K562 (cell line): ENCODE data around the gene CCDC47. TPM values are rescaled to one million over a fixed set of nuclear protein-coding genes. Genes with fewer than 3 reads are reported as not detected.

Experiments
- ATF4 ChIP-seq: fragments of 450-650 bp; formaldehyde crosslinking; IDR thresholded peaks from 2 replicates; pipeline ENCODE4 v1.4.0; 2022; ENCODE audit warnings: mild to moderate bottlenecking, moderate library complexity
- BDP1 ChIP-seq: IDR thresholded peaks from 3 replicates; pipeline ENCODE4 v1.6.1; 2011; ENCODE audit not compliant: insufficient read length, insufficient read depth
- CCNT2 ChIP-seq: IDR thresholded peaks from 2 replicates; pipeline ENCODE4 v1.6.1; 2011; ENCODE audit warnings: borderline replicate concordance, low read depth, mild to moderate bottlenecking, moderate library complexity, mixed read lengths, low read length; ENCODE audit not compliant: insufficient read length; ENCODE audit errors: extremely low read depth
- CHD1 ChIP-seq: fragments of 200-600 bp; sonication (generic); IDR thresholded peaks from one replicate; pipeline ENCODE4 v1.6.1; 2012; ENCODE audit warnings: mild to moderate bottlenecking, moderate library complexity, low read length, inconsistent platforms
- CTCF ChIP-seq, 3 experiments: IDR thresholded peaks in 2 of 3; conservative IDR thresholded peaks in 1 of 3; 2 replicates each; pipeline ENCODE4 v1.5.1; 2011 to 2012; ENCODE audit warnings: low read length in 3 of 3, mild to moderate bottlenecking in 3 of 3, control low read depth in 2 of 3, improper control_type of control experiment in 1 of 3, inconsistent platforms in 1 of 3, low read depth in 1 of 3, mixed read lengths in 1 of 3, moderate library complexity in 1 of 3; ENCODE audit not compliant: insufficient read depth in 2 of 3
- EGR1 ChIP-seq: fragments of 450-650 bp; conservative IDR thresholded peaks from 2 replicates; pipeline ENCODE4 v1.6.1; 2017; ENCODE audit warnings: mild to moderate bottlenecking
- ELF1 ChIP-seq: fragments of 200-800 bp; sonication (Bioruptor generic); IDR thresholded peaks from 2 replicates; pipeline ENCODE4 v1.6.1; 2016; ENCODE audit warnings: missing genetic modification characterization, missing compliant biosample characterization
- HDAC6 ChIP-seq: IDR thresholded peaks from 2 replicates; pipeline ENCODE4 v1.6.1; 2012; ENCODE audit warnings: low read depth, mild to moderate bottlenecking, control low read depth, inconsistent platforms, low read length, moderate library complexity
- IRF1 ChIP-seq: sonication (generic); formaldehyde crosslinking; IDR thresholded peaks from 2 replicates; pipeline ENCODE4 v1.8.0; 2022; ENCODE audit warnings: missing genetic modification reagents, mild to moderate bottlenecking, borderline replicate concordance
- NR1H2 ChIP-seq: sonication (generic); formaldehyde crosslinking; IDR thresholded peaks from 2 replicates; pipeline ENCODE4 v1.4.0; 2020; ENCODE audit warnings: mild to moderate bottlenecking, missing genetic modification reagents
- PCBP1 ChIP-seq: fragments of 200-400 bp; formaldehyde crosslinking; IDR thresholded peaks from 2 replicates; pipeline ENCODE4 v1.6.1; 2018; ENCODE audit warnings: mild to moderate bottlenecking, low read depth, low read length; ENCODE audit not compliant: poor library complexity, severe bottlenecking
- PHF21A ChIP-seq: fragments of 450-650 bp; IDR thresholded peaks from 2 replicates; pipeline ENCODE4 v1.6.1; 2017; ENCODE audit warnings: low read depth, borderline replicate concordance
- POU5F1 ChIP-seq: fragments of 150-350 bp; IDR thresholded peaks from 2 replicates; pipeline ENCODE4 v1.6.1; 2014; ENCODE audit warnings: borderline replicate concordance, low read length, low read depth, mild to moderate bottlenecking; ENCODE audit not compliant: partially characterized antibody
- THRA ChIP-seq: fragments of 450-650 bp; IDR thresholded peaks from 2 replicates; pipeline ENCODE4 v1.6.1; 2017; ENCODE audit warnings: mild to moderate bottlenecking, moderate library complexity
- UBTF ChIP-seq, 2 experiments: IDR thresholded peaks; 2 replicates each; pipeline ENCODE4 v1.6.1; 2012; ENCODE audit warnings: improper control_type of control experiment in 2 of 2, low read depth in 2 of 2, low read length in 2 of 2, borderline replicate concordance in 1 of 2
- ZKSCAN3 ChIP-seq: fragments of 250-450 bp; sonication (Bioruptor Pico); IDR thresholded peaks from 2 replicates; pipeline ENCODE4 v1.4.0; 2020
- ZNF217 ChIP-seq: sonication (generic); formaldehyde crosslinking; IDR thresholded peaks from 2 replicates; pipeline ENCODE4 v1.8.0; 2022; ENCODE audit warnings: mild to moderate bottlenecking, missing genetic modification reagents
- ZNF551 ChIP-seq: fragments of 250-450 bp; sonication (Bioruptor Pico); IDR thresholded peaks from 2 replicates; pipeline ENCODE4 v1.5.0; 2021; ENCODE audit warnings: mild to moderate bottlenecking, moderate library complexity
- ZNF583 ChIP-seq: fragments of 250-450 bp; sonication (Bioruptor Pico); IDR thresholded peaks from 2 replicates; pipeline ENCODE4 v1.4.0; 2020
- ZSCAN29 ChIP-seq: fragments of 450-650 bp; IDR thresholded peaks from 2 replicates; pipeline ENCODE4 v1.6.1; 2017
- polyA plus RNA-seq, 8 experiments: library from polyadenylated mRNA; depleted of rRNA in 4 of 8; stranded (reverse) in 5 of 8; unstranded in 3 of 8; fragments of >200 nt; fragmentation: Nextera tagmentation in 2 of 8; fragmentation: Illumina TruSeq in 1 of 8; extraction: Ambion mirVana in 2 of 8; extraction: Trizol in 1 of 8; gene quantifications; 2 replicates each; pipeline versions ENCODE4 v1.2.1 to v1.2.3, GENCODE V29; 2011 to 2014; ENCODE audit warnings: inconsistent platforms in 1 of 8, missing spikeins in 1 of 8
- total RNA-seq, 7 experiments: library from RNA; depleted of rRNA in 6 of 7; stranded (reverse); fragments of >200 nt in 6 of 7; fragmentation: Illumina TruSeq in 2 of 7; extraction: Trizol in 2 of 7; gene quantifications; 2 replicates each; pipeline versions ENCODE4 v1.2.1 to v1.2.3, GENCODE V29; 2011 to 2021; ENCODE audit warnings: low replicate concordance in 1 of 7
- TF ChIP-seq, protein P1 (sequence below): fragments of 450-650 bp; IDR thresholded peaks from 2 replicates; pipeline ENCODE4 v1.6.1; 2016; ENCODE audit warnings: low read depth, mild to moderate bottlenecking, moderate library complexity

Gene CCDC47
- total and polyA plus RNA-seq, 9 of the 15 experiments (the other 6 are each of a cell fraction or from before 2014, with no cell fraction given): 15.5 to 162 (median 122) TPM

GRCh38 chr17:63772801-63773271, 561 bp downstream of the CCDC47 start (continued):
- TF ChIP-seq THRA (no peak), UBTF (IDR thresholded peaks at IDR 0.05; ENCODE audit: borderline replicate concordance in 1 of 2, low read depth in 2 of 2, low read length in 2 of 2) (no peak), ZNF551 (CRISPR knock-in tag) (no peak), IRF1 (CRISPR knock-in tag) (no peak), CHD1 (peak; percentile 12), ZKSCAN3 (CRISPR knock-in tag) (no peak), EGR1 (no peak), PCBP1 (no peak), CTCF (IDR thresholded peaks at IDR 0.05 in 2 of 3, conservative IDR thresholded peaks at IDR 0.05 in 1 of 3; ENCODE audit: insufficient read depth in 2 of 3, low read depth in 1 of 3, low read length in 3 of 3) (no peak), ZSCAN29 (no peak), ZNF583 (CRISPR knock-in tag) (no peak), ZNF217 (CRISPR knock-in tag) (no peak), ELF1 (no peak), BDP1 (no peak), NR1H2 (CRISPR knock-in tag) (no peak), PHF21A (no peak), POU5F1 (no peak), ATF4 (CRISPR knock-in tag) (no peak), CCNT2 (no peak), HDAC6 (no peak)
- TF ChIP-seq, protein P1, sequence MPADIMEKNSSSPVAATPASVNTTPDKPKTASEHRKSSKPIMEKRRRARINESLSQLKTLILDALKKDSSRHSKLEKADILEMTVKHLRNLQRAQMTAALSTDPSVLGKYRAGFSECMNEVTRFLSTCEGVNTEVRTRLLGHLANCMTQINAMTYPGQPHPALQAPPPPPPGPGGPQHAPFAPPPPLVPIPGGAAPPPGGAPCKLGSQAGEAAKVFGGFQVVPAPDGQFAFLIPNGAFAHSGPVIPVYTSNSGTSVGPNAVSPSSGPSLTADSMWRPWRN: no peak
